NB4 (cell line): ENCODE results near the gene NAT8.
"Not testable (repeated sequence)": the region's sequence is repeated elsewhere in the genome, so short reads cannot be mapped to it uniquely, and the experiment has no call there.

Experiments used
- CTCF ChIP-seq: IDR thresholded peaks from one replicate; pipeline ENCODE4 v1.5.1; 2012; ENCODE audit warnings: low read depth, low read length
- MAX ChIP-seq: IDR thresholded peaks from 2 replicates; pipeline ENCODE4 v1.6.1; 2011; ENCODE audit warnings: low read depth, low read length
- MYC ChIP-seq: IDR thresholded peaks from 2 replicates; pipeline ENCODE4 v1.6.1; 2011; ENCODE audit warnings: low read depth, low read length
- POLR2A ChIP-seq: IDR thresholded peaks from 2 replicates; pipeline ENCODE4 v1.6.1; 2011; ENCODE audit warnings: mild to moderate bottlenecking; ENCODE audit not compliant: insufficient read length; ENCODE audit errors: extremely low read depth

- not testable (repeated sequence) for TF ChIP-seq CTCF, POLR2A, MAX, MYC
These were observed 25.0 kb upstream of the NAT8 start for GRCh38 chr2:73667239-73667638.
